ENCODE results near the gene ISCU. TPM values are rescaled to one million over a fixed set of nuclear protein-coding genes. Genes with fewer than 3 reads are reported as not detected.
"Not testable (repeated sequence)": the region's sequence is repeated elsewhere in the genome, so short reads cannot be mapped to it uniquely, and the experiment has no call there.

The ISCU gene
- total RNA-seq, 1 donor from 2014 or later, result 117 TPM

DNA sequence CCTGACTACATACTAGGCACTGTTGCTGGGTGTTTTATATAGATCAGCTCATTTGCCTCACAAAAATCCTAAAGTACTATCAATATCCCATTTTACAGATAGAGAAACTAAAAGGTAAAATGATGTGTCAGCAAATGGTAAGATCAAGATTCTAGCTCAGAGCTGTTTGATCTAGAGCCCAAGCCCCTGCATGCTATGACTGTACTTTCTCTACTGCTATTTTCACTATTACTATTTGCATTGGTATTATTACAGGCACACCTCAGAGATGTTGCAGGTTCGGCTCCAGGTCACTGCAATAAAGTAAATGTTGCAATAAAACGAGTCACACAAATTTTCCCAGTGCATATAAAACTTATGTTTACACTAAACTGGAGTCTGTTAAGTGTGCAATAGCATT is 10.9 kb downstream of the ISCU start:
- TF ChIP-seq, protein P1, sequence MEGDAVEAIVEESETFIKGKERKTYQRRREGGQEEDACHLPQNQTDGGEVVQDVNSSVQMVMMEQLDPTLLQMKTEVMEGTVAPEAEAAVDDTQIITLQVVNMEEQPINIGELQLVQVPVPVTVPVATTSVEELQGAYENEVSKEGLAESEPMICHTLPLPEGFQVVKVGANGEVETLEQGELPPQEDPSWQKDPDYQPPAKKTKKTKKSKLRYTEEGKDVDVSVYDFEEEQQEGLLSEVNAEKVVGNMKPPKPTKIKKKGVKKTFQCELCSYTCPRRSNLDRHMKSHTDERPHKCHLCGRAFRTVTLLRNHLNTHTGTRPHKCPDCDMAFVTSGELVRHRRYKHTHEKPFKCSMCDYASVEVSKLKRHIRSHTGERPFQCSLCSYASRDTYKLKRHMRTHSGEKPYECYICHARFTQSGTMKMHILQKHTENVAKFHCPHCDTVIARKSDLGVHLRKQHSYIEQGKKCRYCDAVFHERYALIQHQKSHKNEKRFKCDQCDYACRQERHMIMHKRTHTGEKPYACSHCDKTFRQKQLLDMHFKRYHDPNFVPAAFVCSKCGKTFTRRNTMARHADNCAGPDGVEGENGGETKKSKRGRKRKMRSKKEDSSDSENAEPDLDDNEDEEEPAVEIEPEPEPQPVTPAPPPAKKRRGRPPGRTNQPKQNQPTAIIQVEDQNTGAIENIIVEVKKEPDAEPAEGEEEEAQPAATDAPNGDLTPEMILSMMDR (IDR thresholded peaks at IDR 0.05), result no peak
- intact Hi-C loops (cut with micrococcal nuclease), result no loop called here
- no peak for DNase-seq
- peak overlapping the region; percentile 85 for H3K27ac Mint-ChIP-seq
- H3K4me1 Mint-ChIP-seq, result peaks cover 66% of the 10 kb centered on the region
- no peak overlapping the region for H3K4me3 Mint-ChIP-seq
- POLR2A ChIA-PET, result interaction anchor here (0.7 to 10.6 kb wide), 4 partner anchors 11 to 64 kb away, joined by 5 to 158 read pairs (median 8); partner anchors contain the start of genes ISCU and SELPLG
- no peaks in the 10 kb centered on the region for H3K27me3 Mint-ChIP-seq
- CTCF ChIA-PET, result interaction anchor here (1.5 to 14.5 kb wide), 6 partner anchors 37 to 229 kb away, joined by 3 to 338 read pairs (median 14); no protein-coding TSS in a partner anchor
- H3K36me3 Mint-ChIP-seq (ENCODE audit: low read depth), result peaks cover 22% of the 10 kb centered on the region
- no peaks in the 10 kb centered on the region for H3K9me3 Mint-ChIP-seq
- no peak for ATAC-seq (ENCODE audit: low read depth)

DNA sequence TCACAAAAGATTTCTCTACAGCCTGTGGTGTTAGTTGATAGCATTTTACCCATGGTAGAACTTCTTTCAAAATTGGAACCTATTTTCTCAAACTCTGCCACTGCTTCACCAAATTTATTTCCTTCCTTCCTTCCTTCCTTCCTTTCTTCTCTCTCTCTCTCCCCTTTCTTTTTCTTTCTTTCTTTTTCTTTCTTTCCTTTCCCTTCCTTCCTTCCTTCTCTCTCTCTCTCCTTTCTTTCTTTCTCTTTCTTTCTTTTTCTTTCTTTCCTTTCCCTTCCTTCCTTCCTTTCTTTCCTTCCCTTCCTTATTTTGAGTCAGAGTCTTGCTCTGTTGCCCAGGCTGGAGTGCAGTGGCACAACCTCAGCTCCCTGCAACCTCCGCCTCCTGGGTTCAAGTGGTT is 11.9 kb downstream of the ISCU start:
- POLR2A ChIA-PET, result interaction anchor here (0.7 kb wide), 2 partner anchors 31 to 54 kb away, joined by 7 to 14 read pairs; no protein-coding TSS in a partner anchor
- intact Hi-C loops (cut with micrococcal nuclease), result not testable (repeated sequence)

DNA sequence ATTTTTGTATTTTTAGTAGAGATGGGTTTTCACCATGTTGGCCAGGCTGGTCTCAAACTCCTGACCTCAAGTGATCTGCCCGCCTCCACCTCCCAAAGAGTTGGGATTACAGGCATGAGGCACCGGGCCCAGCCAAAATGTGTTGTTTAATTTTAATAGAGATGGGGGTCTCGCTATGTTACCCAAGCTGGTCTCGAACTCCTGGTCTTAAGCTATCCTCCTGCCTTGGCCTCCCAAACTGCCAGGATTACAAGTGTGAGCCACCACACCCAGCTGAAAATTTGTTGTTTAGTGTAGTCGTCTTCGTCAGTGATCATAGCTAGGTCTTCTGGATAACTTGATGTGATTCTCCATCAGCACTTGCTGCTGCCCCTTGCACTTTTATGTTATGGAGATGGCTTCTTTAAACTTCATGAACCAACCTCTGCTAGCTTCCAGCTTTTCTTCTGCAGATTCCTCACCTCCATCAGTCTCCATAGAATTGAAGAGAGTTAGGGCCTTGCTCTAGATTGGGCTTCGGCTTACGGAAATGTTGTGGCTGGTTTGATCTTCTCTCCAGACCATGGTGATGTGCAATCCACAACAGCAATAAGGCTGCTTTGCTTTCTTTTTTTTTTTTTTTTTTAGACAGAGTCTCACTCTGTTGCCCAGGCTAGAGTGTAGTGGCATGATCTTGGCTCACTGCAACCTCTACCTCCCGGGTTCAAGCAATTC is 13.0 kb downstream of the ISCU start:
- H3K36me3 Mint-ChIP-seq (ENCODE audit: low read depth), result peaks cover 5% of the 10 kb centered on the region
- no peaks in the 10 kb centered on the region for H3K9me3 Mint-ChIP-seq
- ATAC-seq (ENCODE audit: low read depth) (no peak), DNase-seq (no peak)
- POLR2A ChIA-PET, result interaction anchor here (1.2 kb wide), 1 partner anchor 41 kb away, joined by 3 read pairs; no protein-coding TSS in a partner anchor
- H3K4me3 Mint-ChIP-seq, result no peak overlapping the region
- CTCF ChIA-PET, result interaction anchor here (1.4 kb wide), 1 partner anchor 42 kb away, joined by 5 read pairs; no protein-coding TSS in a partner anchor
- TF ChIP-seq, protein P1 (IDR thresholded peaks at IDR 0.05), result no peak
- peaks cover 59% of the 10 kb centered on the region for H3K4me1 Mint-ChIP-seq
- H3K27me3 Mint-ChIP-seq, result no peaks in the 10 kb centered on the region
- intact Hi-C loops (cut with micrococcal nuclease), result no loop called here
- no peak overlapping the region for H3K27ac Mint-ChIP-seq

More for the DNA sequence above, 11.9 kb downstream of the ISCU start:
- Mint-ChIP-seq H3K4me1 (peaks cover 62% of the 10 kb centered on the region), H3K36me3 (ENCODE audit: low read depth) (peaks cover 13% of the 10 kb centered on the region)
- not testable (repeated sequence) for ATAC-seq (ENCODE audit: low read depth); H3K4me3 Mint-ChIP-seq; H3K27ac Mint-ChIP-seq; H3K27me3 Mint-ChIP-seq; DNase-seq; H3K9me3 Mint-ChIP-seq
- CTCF ChIA-PET, result interaction anchor here (4.2 to 14.5 kb wide), 2 partner anchors 43 to 228 kb away, joined by 30 to 338 read pairs; no protein-coding TSS in a partner anchor

DNA sequence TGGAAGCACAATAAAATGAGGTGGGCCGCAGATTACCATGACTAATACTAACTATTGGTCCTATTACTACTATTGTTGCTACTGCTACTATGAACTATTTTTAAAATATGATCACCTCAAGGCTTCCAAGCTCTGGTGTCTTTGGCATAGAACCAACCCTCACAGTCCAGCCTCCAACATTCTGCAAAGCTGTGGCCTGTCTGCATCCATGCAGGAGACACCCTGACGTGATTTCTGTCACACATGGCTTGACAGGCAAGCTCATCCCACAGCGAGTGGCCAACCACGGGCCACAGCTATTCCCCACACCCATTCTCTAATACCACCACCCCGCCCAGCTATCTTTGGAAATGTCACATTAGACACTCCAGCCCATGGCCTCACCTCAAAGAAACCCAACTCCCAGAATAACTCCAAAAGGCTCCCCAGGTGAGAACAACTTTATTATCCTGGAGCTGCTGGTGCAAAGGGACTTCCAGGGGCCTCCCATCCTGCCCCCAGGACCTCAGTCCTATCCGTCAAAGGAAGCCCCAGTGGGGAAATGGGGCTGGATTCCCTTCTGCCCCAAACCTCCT is 14.4 kb downstream of the ISCU start:
- Mint-ChIP-seq H3K4me3 (no peak overlapping the region), H3K27me3 (no peaks in the 10 kb centered on the region), H3K9me3 (no peaks in the 10 kb centered on the region), H3K36me3 (ENCODE audit: low read depth) (no peaks in the 10 kb centered on the region), H3K27ac (no peak overlapping the region), H3K4me1 (peaks cover 48% of the 10 kb centered on the region)
- ATAC-seq (ENCODE audit: low read depth) (no peak), DNase-seq (no peak)
- ChIA-PET CTCF (interaction anchor here (1.5 kb wide), 1 partner anchor 41 kb away, joined by 7 read pairs; no protein-coding TSS in a partner anchor), POLR2A (interaction anchor here (1.1 kb wide), 1 partner anchor 16 kb away, joined by 3 read pairs; the partner anchor contains the start of gene SART3)
- TF ChIP-seq, protein P1 (IDR thresholded peaks at IDR 0.05), result no peak
- intact Hi-C loops (cut with micrococcal nuclease), result no loop called here

DNA sequence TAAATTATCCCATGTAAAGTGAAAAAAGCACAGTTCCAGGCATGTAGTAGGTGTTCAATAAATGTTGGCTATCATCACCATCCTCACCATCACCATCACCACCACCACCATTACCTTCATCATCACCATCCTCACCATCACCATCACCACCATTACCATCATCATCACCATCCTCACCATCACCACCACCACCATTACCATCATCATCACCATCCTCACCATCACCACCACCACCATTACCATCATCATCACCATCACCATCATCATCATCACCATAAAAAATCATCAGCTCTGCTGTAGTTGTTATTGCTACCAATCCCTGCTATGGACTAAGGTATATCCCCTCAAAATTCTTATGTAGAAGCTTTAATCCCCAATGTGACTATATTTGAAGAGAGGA is 15.1 kb downstream of the ISCU start:
- no peak overlapping the region for H3K4me3 Mint-ChIP-seq

More for the DNA sequence above, 15.1 kb downstream of the ISCU start:
- intact Hi-C loops (cut with micrococcal nuclease), result no loop called here
- no peaks in the 10 kb centered on the region for H3K27me3 Mint-ChIP-seq
- ChIA-PET CTCF (interaction anchor here (0.7 to 1.5 kb wide), 2 partner anchors 40 to 226 kb away, joined by 3 to 7 read pairs; no protein-coding TSS in a partner anchor), POLR2A (interaction anchor here (1.0 to 1.1 kb wide), 2 partner anchors 11 to 16 kb away, joined by 3 to 5 read pairs; partner anchors contain the start of gene SART3)
- TF ChIP-seq, protein P1 (IDR thresholded peaks at IDR 0.05), result no peak
- peaks cover 41% of the 10 kb centered on the region for H3K4me1 Mint-ChIP-seq
- no peaks in the 10 kb centered on the region for H3K9me3 Mint-ChIP-seq
- DNase-seq (no peak), ATAC-seq (ENCODE audit: low read depth) (no peak)
- no peaks in the 10 kb centered on the region for H3K36me3 Mint-ChIP-seq (ENCODE audit: low read depth)
- no peak overlapping the region for H3K27ac Mint-ChIP-seq
